ENCODE measurements around the gene RIPOR3. TPM values are rescaled to one million over a fixed set of nuclear protein-coding genes. Genes with fewer than 3 reads are reported as not detected.
A peak's percentile ranks its signal among the peaks of the same experiment; 100 is the strongest.

Gene RIPOR3
- total RNA-seq, 1 experiment from 2014 or later: 0.46 TPM

DNA sequence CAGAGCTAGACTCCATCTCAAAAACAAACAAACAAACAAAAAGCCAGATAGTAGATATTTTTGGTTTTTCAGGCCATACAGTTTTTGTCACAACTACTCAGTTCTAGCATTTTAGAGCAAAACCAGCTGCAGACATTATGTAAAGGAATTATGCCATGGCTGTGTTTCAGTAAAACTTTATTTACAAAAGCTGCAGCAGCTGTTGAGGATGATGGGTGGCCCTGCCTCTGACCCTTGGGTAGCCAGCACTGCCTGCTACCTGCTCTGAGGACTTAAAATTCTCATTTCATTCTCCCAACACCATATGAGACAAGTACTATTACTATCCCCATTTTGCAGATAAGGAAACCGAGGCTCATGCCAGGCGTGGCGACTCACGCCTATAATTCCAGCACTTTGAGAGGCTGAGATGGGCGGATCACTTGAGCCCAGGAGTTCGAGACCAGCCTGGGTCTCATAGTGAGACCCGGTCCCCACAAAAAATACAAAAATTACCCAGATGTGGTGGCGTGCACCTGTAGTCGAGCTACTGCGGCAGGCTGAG, 56.3 kb downstream of the RIPOR3 start:
- Histone ChIP-seq H3K56ac (ENCODE audit: insufficient read length, low read depth, low read length) (no peak overlapping the region), H3K14ac (ENCODE audit: insufficient read depth, low read length) (no peak overlapping the region), H4K20me1 (ENCODE audit: control insufficient read depth, insufficient read depth, insufficient read length) (no peaks in the 10 kb centered on the region), H3K27me3 (ENCODE audit: insufficient read depth, low read length) (no peaks in the 10 kb centered on the region), H4K8ac (replicated peaks; ENCODE audit: insufficient read length, low read depth, low read length) (no peak overlapping the region), H2BK120ac (ENCODE audit: low read depth, low read length, poor library complexity, severe bottlenecking) (no peak overlapping the region), H2BK15ac (ENCODE audit: low read depth, low read length) (no peak overlapping the region), H2BK20ac (ENCODE audit: low read depth, low read length, poor library complexity, severe bottlenecking) (no peak overlapping the region), H2BK12ac (ENCODE audit: insufficient read length, low read depth, low read length) (no peak overlapping the region), H3K27ac (ENCODE audit: insufficient read length, low read depth, low read length) (no peak overlapping the region), H3K23me2 (ENCODE audit: insufficient read length, low read depth, low read length, poor library complexity, severe bottlenecking) (no peaks in the 10 kb centered on the region), H3K23ac (ENCODE audit: insufficient read length, low read depth, low read length) (no peak overlapping the region), H4K5ac (ENCODE audit: insufficient read length, low read depth, low read length) (no peak overlapping the region), H3K79me1 (ENCODE audit: insufficient read depth, low read depth, low read length, poor library complexity, severe bottlenecking) (no peaks in the 10 kb centered on the region), H3K18ac (ENCODE audit: insufficient read length, low read depth, low read length) (no peak overlapping the region), H3K9me3 (ENCODE audit: control insufficient read depth, low read depth, low read length) (no peaks in the 10 kb centered on the region), H3K4ac (ENCODE audit: low read depth, low read length) (no peak overlapping the region), H2BK5ac (ENCODE audit: insufficient read length, low read length) (no peak overlapping the region), H4K91ac (ENCODE audit: insufficient read length, low read depth, low read length) (no peak overlapping the region), H3K9ac (ENCODE audit: extremely low read depth, insufficient read length, low read length) (no peak overlapping the region), H2AK5ac (ENCODE audit: insufficient read length, low read length) (no peak overlapping the region), H2AFZ (ENCODE audit: low read length) (no peak overlapping the region), H3K4me1 (ENCODE audit: insufficient read depth, low read length) (peaks cover 11% of the 10 kb centered on the region; the same call in 1 of the 2 replicates), H3K79me2 (ENCODE audit: insufficient read depth, low read length) (no peaks in the 10 kb centered on the region), H3K4me2 (ENCODE audit: insufficient read depth, insufficient read length, low read length) (no peak overlapping the region), H3T11ph (ENCODE audit: low read length) (no peak overlapping the region)
- no peaks in the 10 kb centered on the region for H3K9me3 Mint-ChIP-seq
- H3K27me3 Mint-ChIP-seq (ENCODE audit: low read depth): peaks cover 6% of the 10 kb centered on the region; the same call in 1 of the 2 replicates
- TF ChIP-seq CTCF (conservative IDR thresholded peaks at IDR 0.05): no peak
- H3K4me1 Mint-ChIP-seq: peaks cover 33 to 46% of the 10 kb centered on the region in 2 experiments
- H3K4me3 Mint-ChIP-seq: no peak overlapping the region; a peak in 1 of 5 replicates
- H3K36me3 Mint-ChIP-seq (ENCODE audit: insufficient read depth in 1 of 3, low read depth in 3 of 3): no peaks in the 10 kb centered on the region; a peak in 1 of 7 replicates
- H3K27ac Mint-ChIP-seq: peak overlapping the region in 1 of 3 experiments; percentile 0; a peak in 1 of 7 replicates
- no CpG with 5 or more reads among the region's 10 CpGs for WGBS (ENCODE audit: extremely low coverage, insufficient read length, low lambda C conversion rate)
- no peak for DNase-seq
